Glutamatergic neuron (in vitro differentiated cells): ENCODE results near the gene EFCAB6. TPM values are rescaled to one million over a fixed set of nuclear protein-coding genes. Genes with fewer than 3 reads are reported as not detected.

ENCODE experiments used
- DNase-seq: peaks from one replicate; pipeline ENCODE4 v3.0.0; 2022
- H3K27ac Mint-ChIP-seq: one replicate; pipeline ENCODE4 v1.8.0; 2020; ENCODE audit warnings: mild to moderate bottlenecking, mixed read lengths, inconsistent platforms; ENCODE audit not compliant: unreplicated experiment
- H3K27me3 Mint-ChIP-seq: one replicate; pipeline ENCODE4 v1.8.0; 2020; ENCODE audit warnings: mild to moderate bottlenecking, moderate library complexity, mixed read lengths, inconsistent platforms; ENCODE audit not compliant: unreplicated experiment
- H3K36me3 Mint-ChIP-seq: one replicate; pipeline ENCODE4 v1.8.0; 2020; ENCODE audit warnings: mild to moderate bottlenecking, mixed read lengths, inconsistent platforms; ENCODE audit not compliant: unreplicated experiment
- H3K4me1 Mint-ChIP-seq: one replicate; pipeline ENCODE4 v1.8.0; 2020; ENCODE audit warnings: mild to moderate bottlenecking, low read depth, mixed read lengths, inconsistent platforms; ENCODE audit not compliant: unreplicated experiment
- H3K4me3 Mint-ChIP-seq: one replicate; pipeline ENCODE4 v1.8.0; 2020; ENCODE audit warnings: mild to moderate bottlenecking, mixed read lengths, inconsistent platforms; ENCODE audit not compliant: unreplicated experiment
- H3K9me3 Mint-ChIP-seq: one replicate; pipeline ENCODE4 v1.8.0; 2020; ENCODE audit warnings: mild to moderate bottlenecking, moderate library complexity, mixed read lengths, inconsistent platforms; ENCODE audit not compliant: unreplicated experiment
- total RNA-seq: library from RNA; stranded (reverse); fragmentation: NEBNext Ultra II Directional; extraction: Animal tissue kit (Norgen Biotek cat#: 25700); gene quantifications from one replicate; pipeline ENCODE4 v1.2.1, GENCODE V29; 2021; ENCODE audit not compliant: unreplicated experiment
- TF ChIP-seq, protein P1 (sequence below): fragments of 200-600 bp; sonication (generic); IDR thresholded peaks from one replicate; pipeline ENCODE4 v1.5.0; 2021; ENCODE audit not compliant: partially characterized antibody, unreplicated experiment

EFCAB6 gene
- total RNA-seq, 1 donor from 2014 or later: 0.96 TPM

DNA sequence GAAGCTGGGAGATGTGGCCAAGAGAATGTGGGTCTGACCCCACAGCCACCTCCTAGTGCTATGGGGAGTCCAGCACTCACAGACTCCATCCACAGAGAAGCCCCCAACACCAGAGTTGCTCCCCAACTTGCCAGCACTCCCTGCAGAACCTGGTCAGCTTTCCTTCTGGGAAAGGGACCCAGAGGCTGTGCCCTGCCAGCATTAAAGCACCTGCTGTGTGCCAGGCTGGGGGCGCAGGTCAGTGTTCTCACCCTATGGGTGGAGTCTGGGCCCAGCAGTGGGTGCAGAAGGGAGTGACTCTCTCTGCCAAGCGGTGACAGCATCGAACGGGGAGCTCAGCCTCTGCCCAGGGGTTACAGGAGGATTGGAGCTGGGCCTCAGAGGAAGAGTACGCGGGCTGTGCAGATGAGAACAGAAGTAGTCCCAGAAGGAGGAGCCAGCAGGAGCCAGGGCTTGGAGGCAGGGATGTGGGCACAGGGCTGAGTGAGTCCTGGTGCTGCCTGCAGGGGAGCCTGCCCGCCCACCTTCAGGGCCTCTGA, 285.9 kb downstream of the EFCAB6 start:
- peaks cover 1% of the 10 kb centered on the region for H3K9me3 Mint-ChIP-seq
- H3K4me1 Mint-ChIP-seq: no peaks in the 10 kb centered on the region
- no peak for DNase-seq
- H3K27me3 Mint-ChIP-seq: no peaks in the 10 kb centered on the region
- H3K27ac Mint-ChIP-seq: no peak overlapping the region
- no peak overlapping the region for H3K4me3 Mint-ChIP-seq
- TF ChIP-seq, protein P1, sequence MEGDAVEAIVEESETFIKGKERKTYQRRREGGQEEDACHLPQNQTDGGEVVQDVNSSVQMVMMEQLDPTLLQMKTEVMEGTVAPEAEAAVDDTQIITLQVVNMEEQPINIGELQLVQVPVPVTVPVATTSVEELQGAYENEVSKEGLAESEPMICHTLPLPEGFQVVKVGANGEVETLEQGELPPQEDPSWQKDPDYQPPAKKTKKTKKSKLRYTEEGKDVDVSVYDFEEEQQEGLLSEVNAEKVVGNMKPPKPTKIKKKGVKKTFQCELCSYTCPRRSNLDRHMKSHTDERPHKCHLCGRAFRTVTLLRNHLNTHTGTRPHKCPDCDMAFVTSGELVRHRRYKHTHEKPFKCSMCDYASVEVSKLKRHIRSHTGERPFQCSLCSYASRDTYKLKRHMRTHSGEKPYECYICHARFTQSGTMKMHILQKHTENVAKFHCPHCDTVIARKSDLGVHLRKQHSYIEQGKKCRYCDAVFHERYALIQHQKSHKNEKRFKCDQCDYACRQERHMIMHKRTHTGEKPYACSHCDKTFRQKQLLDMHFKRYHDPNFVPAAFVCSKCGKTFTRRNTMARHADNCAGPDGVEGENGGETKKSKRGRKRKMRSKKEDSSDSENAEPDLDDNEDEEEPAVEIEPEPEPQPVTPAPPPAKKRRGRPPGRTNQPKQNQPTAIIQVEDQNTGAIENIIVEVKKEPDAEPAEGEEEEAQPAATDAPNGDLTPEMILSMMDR: no peak
- no peaks in the 10 kb centered on the region for H3K36me3 Mint-ChIP-seq

DNA sequence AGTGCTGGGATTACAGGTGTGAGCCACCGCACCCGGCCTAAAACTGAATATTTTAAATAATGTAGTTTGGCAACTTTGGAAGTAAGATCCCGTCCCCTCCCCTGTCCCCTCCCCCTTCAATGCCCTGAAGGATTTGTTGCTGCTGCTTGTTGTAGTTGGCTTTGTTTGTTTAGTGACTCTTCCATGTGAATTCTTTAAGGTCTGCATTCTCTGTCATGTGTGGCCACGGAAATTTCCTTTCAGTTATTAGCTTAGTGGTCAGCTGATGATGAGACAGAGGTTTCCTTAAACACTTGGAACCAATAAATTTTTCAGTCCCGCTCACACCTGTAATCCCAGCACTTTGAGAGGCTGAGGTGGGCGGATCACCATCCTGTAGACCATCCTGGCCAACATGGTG, 290.4 kb downstream of the EFCAB6 start:
- Mint-ChIP-seq H3K27me3 (peaks cover 2% of the 10 kb centered on the region), H3K9me3 (peaks cover 1% of the 10 kb centered on the region), H3K27ac (no peak overlapping the region), H3K4me1 (no peaks in the 10 kb centered on the region), H3K4me3 (no peak overlapping the region), H3K36me3 (no peaks in the 10 kb centered on the region)
- TF ChIP-seq, protein P1: no peak
- DNase-seq: no peak

DNA sequence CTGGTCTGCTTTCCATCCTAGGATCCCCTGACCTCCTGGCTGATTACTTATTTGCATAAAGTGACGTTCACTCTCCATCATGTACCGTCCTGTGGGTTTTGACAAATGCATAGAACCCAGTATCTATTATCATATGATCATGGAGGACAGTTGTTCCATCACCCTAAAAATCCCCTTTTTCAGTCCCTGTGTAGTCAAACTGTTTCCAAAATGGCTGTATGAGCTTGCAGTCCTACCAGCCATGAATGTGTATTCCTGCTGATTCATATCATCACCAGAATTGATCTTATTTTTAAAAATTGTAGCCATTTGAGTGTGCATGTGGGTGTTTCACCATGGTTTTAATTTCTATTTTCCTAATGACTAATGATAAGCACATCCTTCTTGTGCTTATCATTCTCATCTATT, 291.5 kb downstream of the EFCAB6 start:
- H3K27ac Mint-ChIP-seq: no peak overlapping the region
- no peak overlapping the region for H3K4me3 Mint-ChIP-seq
- TF ChIP-seq, protein P1: no peak

DNA sequence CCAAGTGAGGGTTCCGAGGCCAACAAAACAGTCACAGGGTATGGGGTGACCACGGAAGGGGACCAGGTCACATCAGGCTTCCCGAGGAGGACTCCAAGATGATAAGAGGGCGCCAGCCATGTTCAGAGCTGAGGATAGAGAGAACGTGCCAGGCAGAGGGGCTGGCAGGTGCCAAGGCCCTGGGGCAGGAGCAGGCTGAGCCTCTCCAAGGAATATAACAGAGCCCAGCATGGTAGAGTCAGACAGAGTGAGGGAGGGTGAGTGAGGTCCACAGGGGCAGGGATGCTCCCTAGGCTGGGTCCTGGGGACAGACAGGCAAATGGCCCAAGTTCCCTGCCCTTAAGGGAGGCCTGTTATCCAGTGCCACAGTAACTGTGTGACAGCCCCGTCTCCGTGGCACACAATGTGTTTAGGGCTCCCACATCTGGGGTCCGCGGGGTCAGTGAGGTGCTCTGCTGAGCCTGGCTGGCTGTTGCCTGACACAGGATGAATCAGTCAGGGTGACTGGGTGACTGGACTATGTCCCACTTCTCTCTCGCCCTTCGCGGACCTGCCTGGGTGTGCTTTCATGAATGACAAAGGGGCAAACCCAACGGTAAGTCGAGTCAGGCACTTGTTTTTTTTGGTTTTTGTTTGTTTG, 295.0 kb downstream of the EFCAB6 start:
- TF ChIP-seq, protein P1: no peak
- peaks cover 2% of the 10 kb centered on the region for H3K27me3 Mint-ChIP-seq
- H3K4me3 Mint-ChIP-seq: no peak overlapping the region
- no peak for DNase-seq
- no peaks in the 10 kb centered on the region for H3K9me3 Mint-ChIP-seq
- no peaks in the 10 kb centered on the region for H3K4me1 Mint-ChIP-seq
- no peaks in the 10 kb centered on the region for H3K36me3 Mint-ChIP-seq
- no peak overlapping the region for H3K27ac Mint-ChIP-seq

More for the DNA sequence above, 291.5 kb downstream of the EFCAB6 start:
- Mint-ChIP-seq H3K9me3 (peaks cover 1% of the 10 kb centered on the region), H3K36me3 (no peaks in the 10 kb centered on the region), H3K27me3 (peaks cover 2% of the 10 kb centered on the region), H3K4me1 (no peaks in the 10 kb centered on the region)
- DNase-seq: no peak

DNA sequence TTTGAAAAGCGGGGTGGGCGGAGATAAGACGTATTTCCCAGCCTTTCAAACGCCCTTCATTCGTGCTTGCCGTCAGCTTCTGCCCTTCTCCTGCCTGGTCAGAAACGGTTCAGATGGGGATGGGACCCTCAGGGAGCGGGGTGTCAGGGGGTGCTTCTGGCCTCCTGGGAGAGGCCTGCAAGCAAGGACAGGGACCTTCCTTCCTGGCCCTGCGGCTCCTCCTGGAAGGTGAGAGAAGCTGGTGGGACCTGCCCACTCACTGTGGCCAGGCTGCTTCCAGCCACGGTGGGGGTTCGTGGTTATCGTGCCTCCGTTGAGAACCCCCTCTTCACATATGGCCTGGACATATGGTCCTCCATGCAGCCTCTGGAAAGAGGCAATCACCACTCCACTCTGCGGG, 295.7 kb downstream of the EFCAB6 start:
- DNase-seq: no peak
- no peak overlapping the region for H3K4me3 Mint-ChIP-seq
- H3K36me3 Mint-ChIP-seq: no peaks in the 10 kb centered on the region
- H3K27me3 Mint-ChIP-seq: peaks cover 2% of the 10 kb centered on the region
- H3K9me3 Mint-ChIP-seq: no peaks in the 10 kb centered on the region
- no peaks in the 10 kb centered on the region for H3K4me1 Mint-ChIP-seq
- H3K27ac Mint-ChIP-seq: no peak overlapping the region
- TF ChIP-seq, protein P1: no peak
